T-helper 1 cell (primary cell): Measurements from ENCODE around the gene FLT4.
"Not testable (repeated sequence)": the region's sequence is repeated elsewhere in the genome, so short reads cannot be mapped to it uniquely, and the experiment has no call there.

Experiments used
- DNase-seq, 5 donors: peaks; one replicate each; pipeline ENCODE4 v3.0.0-alpha.2; 2012 to 2020

Gene FLT4

DNA sequence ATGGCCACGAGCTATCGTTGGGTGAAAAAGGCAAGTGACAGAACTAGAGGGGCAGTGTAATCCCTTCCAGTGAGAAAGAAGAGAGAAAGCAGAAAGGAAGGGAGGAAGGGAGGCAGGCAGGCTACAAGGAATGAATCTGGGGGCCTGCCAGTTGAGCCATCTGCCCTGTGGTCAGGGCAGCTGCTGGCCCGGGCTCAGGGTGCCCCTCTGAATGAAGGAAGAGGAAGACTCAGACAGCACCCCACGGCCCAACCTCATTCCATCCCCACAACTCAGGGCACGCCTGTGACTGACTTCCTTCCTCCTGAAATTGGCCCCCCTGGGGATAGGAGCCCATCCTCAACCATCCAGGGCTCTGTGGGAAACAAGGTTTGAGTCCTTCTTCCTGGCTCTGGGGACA lies 20.3 kb upstream of the FLT4 start:
- no peak for DNase-seq

GRCh38 chr5:180668835-180669596 lies 19.6 kb upstream of the FLT4 start:
- no peak for DNase-seq

- no peak for DNase-seq
Measured at GRCh38 chr5:180666812-180667211, 17.4 kb upstream of the FLT4 start.

GRCh38 chr5:180665682-180666404 lies 16.4 kb upstream of the FLT4 start:
- DNase-seq: no peak

GRCh38 chr5:180658774-180659564 lies 9.6 kb upstream of the FLT4 start:
- DNase-seq: no peak

DNA sequence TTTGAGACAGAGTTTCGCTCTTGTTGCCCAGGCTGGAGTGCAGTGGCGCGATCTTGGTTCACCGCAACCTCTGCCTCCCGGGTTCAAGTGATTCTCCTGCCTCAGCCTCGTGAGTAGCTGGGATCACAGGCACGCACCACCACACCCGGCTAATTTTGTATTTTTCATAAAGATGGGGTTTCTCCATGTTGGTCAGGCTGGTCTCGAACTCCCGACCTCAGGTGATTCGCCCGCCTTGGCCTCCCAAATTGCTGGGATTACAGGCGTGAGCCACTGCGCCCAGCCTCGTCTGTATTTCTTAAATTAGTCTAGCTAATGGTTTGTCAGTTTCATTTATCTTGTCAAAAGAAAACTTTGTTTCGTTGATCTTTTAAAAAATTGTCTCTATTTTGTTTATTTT lies 5.8 kb upstream of the FLT4 start:
- DNase-seq: not testable (repeated sequence)

- no peak for DNase-seq
Measured at GRCh38 chr5:180652771-180653170, 3.4 kb upstream of the FLT4 start.

- DNase-seq: no peak
Measured at GRCh38 chr5:180652346-180652745, 2.9 kb upstream of the FLT4 start.

GRCh38 chr5:180648658-180649296 lies 623 bp downstream of the FLT4 start:
- no peak for DNase-seq

GRCh38 chr5:180647941-180648500 lies 1.4 kb downstream of the FLT4 start:
- DNase-seq: no peak

GRCh38 chr5:180647465-180647864 lies 1.9 kb downstream of the FLT4 start:
- DNase-seq: no peak

DNA sequence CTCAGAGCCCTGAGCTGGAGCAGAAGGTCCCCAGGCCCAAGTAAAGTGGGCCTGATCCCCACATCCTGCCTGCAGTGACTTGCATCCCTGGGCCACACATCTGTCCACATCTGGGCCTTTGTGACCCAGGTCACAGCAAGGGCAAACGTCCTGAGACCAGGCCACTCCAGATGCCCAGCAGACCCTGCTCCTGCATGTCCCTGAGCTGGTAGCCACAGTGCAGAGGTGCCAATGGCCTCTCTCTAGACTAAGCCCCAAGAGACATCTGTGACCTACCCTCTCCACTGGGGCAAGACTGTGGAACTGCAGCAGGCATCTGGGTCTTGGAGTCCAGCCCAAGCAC lies 2.5 kb downstream of the FLT4 start:
- DNase-seq: no peak

DNA sequence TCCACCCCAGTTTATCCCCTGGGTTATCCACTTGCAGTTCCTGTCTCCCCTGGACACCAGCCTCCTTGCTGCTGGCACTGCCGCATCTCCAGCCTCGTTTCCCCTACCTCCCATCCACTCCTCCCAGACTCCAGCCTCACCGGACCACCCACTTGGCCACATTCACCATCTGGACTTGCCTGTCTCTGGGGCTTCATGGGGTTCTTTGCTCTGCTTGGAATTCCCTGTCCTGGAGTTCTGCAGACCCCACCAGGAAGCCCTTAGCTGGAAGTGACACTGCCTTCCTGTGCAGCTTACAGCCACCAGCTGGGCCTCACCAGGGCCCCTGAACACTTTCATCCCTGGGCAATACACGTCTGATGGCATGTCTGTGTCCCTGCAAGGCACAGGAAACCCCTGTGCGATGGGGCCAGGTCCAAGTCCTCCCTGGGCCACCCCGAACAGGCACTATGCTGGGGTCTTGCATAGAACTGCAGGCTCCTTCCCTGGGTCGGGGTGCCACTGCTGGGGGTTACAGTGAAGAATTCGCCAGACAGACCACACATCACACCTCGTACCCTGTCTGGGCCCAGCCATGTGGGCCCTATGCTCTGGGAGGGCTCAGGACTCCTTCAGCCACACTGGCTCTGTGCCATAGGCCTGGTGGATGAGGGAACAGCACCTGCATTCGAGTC lies 3.0 kb downstream of the FLT4 start:
- DNase-seq: no peak

DNA sequence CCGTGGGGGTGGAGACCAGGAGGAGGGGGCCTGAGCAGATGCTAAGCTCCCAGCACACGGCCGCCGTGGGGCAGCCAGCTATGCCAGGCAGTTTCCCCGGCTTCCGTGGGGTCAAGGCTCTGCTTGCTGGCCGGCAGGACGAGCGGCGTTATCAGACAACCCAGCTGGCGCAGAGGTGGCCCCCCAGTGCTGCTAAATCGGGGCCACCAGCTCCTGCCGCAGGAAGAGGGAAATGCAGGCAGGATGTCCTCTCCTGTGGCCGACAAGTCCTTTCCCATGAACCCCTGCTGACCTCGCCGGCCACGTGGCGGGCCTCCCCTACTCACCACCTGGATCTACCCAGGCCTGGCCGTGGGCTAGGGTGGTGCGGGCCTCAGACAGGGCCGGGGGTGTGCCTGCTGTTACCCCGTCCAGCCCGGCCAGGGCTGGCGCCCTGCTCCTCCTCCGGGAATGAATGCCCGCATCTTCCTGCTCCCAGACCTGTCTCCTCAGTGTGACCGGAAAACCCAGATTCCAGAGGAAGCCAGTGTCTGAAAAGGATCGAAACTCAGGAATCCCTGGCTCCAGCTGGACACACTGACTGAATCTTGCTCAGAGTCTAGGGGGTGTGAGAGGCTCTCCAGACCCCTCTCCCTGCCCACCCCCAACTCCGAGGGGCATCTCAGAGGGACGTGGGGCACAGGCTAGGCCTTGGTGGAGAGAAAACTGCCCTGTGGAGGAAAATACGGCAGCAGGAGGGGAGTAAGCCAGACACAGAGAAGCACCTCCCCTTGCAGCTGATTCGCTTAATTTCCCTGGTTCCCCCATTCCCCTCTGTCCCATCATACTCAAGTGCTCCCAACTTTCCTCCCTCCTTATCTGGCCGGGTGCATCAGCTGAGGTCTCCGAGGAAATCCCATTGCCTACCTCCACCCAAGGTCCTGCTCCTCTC lies 3.9 kb downstream of the FLT4 start:
- DNase-seq: no peak

DNA sequence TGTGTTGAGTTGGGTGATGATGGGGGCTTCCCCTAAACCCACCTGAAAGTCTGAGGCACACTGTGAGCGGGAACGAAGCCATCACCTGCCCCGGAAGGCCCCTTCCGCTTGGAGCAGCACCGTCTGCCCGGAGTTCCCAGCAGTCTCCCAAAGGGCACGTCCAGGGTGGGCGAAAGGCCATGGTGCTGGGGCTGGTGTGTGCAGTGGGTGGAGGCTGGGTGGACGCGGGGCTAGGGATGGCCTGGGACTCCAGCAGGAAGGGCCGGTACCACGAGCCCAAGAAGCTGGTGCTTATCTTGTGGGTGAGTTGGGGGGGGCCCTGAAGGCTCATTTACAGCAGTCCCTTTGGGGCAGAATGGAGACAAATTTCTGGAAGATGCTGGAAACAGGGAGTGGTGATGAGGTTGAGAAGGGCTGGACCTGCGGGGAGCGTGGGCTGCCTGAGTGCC lies 4.6 kb downstream of the FLT4 start:
- DNase-seq: no peak

DNA sequence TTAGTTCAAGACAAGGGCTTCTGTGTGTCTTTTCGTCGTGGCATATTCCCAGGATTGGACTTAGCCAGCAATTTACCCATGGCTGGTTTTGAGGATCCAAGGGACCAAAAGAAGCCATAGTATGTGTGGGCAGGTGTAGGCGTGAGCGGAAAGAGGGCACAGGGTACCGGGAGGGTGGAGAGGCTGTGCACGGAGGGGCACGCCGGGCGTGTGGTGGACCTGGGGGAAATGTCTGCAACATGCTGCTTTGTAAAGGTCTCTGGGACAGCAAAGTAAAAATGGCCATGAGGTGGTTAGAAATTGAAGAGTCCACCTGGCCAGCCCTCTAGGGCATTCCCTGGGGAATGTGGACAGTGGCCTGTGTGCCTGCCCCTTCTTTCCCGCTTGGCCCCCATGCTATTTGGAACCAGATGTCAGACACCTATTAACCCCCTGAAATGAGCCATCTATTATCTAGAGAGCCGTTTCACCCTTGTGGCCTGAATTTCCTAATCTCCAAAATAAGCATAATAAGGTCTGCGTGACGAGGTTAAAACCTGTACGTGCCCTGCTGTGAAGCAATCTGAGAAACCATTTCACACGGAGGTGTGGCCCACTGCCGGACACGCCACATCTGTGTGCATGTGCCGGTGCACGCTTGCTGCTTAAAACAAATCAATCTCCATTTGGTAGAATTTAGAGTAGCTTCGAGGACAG lies 5.1 kb downstream of the FLT4 start:
- no peak for DNase-seq

GRCh38 chr5:180643191-180643851 lies 6.1 kb downstream of the FLT4 start:
- no peak for DNase-seq

DNA sequence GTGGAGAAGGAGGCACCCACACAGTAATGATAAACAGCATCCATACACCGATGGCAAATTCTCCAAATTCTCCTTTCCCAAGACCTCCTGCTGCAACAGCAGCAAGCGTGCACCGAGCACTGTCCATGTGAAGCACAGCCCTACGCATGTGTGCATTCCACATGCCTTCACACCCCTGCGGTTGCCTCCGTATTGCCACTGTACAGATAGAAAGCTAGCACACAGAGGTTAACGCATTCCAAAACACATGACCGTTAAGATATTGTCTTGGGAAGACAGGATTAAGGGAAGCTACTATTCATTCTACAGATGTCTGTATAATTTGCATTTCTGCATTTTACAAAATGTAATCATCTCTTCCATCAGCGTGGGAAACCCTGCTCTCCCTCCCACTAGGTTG lies 6.6 kb downstream of the FLT4 start:
- DNase-seq: no peak

- DNase-seq: no peak
Measured at GRCh38 chr5:180642181-180642775, 7.1 kb downstream of the FLT4 start.

DNA sequence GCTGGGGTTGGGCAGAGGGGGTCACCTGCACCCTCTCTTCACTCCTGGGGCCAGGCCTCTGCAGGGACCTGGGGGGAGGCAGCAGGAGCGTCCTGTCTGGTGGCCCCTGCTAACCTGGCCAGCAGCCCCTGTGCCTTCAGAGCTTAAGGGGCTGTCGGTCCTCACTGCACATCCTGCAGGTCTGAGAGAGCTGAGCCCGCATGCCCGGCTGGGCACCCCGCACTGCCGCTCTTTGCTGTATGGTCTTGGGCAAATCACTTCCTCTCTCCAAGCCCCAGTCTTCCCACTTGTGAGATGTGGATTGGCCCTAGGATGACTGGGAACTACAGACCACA lies 7.9 kb downstream of the FLT4 start:
- DNase-seq: no peak
